Activated CD4-positive, alpha-beta T cell treated with anti-CD3 and anti-CD28 coated beads for 1 hour (primary cell): ENCODE measurements around the gene SPDYE2.
"Not testable (repeated sequence)": the region's sequence is repeated elsewhere in the genome, so short reads cannot be mapped to it uniquely, and the experiment has no call there.

ENCODE experiments used
- DNase-seq: peaks from one replicate; pipeline ENCODE4 v3.0.0-alpha.2; 2020

The SPDYE2 gene

DNA sequence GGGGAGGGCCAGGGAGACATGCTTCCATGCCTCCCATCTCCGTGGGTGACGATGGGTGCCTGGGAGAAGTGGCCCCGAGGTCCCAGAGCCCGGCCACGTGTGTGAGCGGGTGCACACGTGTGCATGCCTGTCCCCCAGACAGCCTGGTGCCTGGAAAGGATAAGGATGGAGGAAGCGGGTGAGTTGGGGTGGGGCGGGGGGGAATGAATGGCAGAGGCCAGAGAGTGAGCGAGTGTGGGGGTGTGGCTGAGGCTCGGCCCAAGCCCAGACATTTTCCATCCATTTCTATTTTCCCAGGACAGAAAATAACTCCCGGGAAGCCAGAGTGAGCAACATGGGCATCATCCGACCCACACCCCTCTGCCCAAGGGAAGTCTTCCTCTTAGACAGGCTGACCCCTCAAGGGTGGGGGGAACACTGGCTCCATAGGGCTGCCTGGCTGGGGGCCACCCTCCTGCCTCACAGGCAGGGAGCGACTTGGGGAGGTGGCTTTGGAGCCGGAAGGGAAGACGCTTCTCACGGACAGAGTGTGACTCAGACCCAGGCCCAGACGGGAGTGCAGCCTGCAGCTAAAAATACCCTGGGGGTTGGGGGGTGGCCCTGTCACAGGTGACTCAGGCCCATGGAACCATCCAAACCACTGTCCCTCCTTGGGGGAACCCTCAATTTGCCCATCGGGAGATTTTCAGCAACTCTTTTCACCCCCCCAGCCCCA, 53.6 kb downstream of the SPDYE2 start:
- DNase-seq = not testable (repeated sequence)

DNA sequence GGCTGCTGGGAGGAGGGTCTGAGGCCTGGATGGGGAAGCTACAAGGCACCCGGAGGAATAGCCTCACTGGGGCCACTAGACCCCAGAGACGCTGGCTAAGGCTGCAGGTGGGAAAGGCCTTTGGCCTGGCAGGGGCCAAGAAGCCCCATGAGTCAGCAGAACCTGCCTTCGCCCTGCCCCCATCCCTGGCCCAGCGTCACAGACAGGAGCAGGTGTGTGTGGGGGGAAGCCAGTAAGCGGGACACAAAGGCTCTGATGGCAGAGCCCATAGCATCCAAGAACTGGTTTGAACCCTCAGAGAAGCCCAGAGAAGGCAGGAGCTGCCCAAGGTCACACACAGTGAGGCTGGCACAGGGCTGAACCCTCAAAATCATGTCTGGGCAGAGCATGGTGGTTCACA, 55.8 kb downstream of the SPDYE2 start:
- DNase-seq = not testable (repeated sequence)

- DNase-seq = not testable (repeated sequence)
These were observed 58.7 kb downstream of the SPDYE2 start for GRCh38 chr7:102609734-102610133.

DNA sequence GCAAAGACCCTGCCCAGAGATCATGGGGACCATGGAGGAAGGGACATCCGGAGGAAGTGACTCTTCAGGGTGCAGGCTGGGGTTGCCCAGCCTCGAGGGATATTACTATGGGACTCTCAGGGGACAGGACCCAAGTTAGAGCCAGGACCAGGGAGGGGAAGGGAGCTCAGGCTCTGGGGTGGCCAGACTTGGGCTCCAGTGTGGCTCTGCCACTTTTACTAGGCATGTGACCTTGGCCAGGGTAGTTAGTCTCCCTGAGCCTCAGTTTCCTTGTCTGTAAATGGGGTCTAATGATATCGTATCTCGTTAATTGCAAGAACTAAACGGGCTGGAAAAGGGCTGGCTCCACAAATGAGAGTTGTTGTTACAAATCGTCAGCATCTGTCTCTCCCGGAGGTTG, 59.4 kb downstream of the SPDYE2 start:
- DNase-seq = not testable (repeated sequence)

DNA sequence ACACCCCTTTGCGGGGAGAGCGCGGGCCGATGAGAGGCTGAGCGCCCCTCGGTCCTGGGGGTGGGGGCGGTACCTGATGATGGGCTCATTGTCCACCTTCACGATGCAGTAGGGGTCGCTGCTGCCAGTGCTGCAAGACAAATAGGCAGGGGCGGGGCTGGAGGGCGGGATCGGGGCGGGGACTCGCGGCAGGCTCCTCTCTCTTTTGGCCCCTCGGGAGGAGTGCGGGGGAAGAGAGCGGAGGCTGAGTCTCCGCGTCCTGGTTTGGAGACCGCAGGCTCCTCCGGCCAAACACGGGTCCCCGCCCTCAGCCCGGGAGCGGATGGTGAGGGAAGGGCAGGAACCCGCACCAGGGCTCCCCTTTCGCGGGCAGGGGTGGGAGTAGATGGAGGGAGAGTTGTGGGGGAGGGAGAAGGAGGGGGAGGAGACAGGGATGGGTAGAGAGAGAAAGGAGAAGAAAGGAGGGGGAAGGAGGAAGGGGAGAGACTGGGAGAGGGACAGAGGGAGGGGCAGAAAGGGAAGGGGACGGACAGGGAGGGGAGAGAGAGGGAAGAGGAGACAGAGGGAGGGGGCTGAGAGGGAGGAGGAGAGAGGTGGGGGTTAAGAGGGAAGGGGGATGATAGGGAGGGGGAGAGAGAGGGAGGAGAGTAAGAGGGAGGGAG, 60.1 kb downstream of the SPDYE2 start:
- DNase-seq = not testable (repeated sequence)

- peak; percentile 7 for DNase-seq
These were observed 60.8 kb downstream of the SPDYE2 start for GRCh38 chr7:102611675-102612325.
